ENCODE measurements around the gene TBCD.

The TBCD gene

DNA sequence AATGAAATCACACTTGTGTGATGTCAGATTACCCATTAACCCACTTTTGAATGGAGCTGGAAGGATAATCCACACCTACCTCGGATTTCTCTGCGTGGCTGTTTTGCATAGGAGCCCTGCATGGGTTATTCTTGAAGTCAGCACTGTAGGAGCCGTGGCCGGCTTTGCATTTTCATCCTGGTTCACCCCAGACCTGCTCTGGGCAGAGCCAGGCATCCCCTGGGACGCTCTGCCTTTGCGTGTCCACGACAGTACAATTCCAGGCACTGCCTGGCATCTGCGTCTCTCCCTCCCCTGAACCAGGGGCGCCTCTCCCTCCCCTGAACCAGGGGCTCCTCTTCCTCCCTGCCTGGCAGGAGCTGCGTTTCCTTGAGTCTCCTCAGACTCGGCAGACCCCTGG, 117.7 kb downstream of the TBCD start:
- no peak overlapping the region for H3K27ac ChIP-seq
- in situ Hi-C loops (cut with HindIII; ENCODE audit: low pct_ligation_motif_present, low sequenced_read_pairs): no loop called here
- H3K27me3 ChIP-seq (replicated peaks): no peaks in the 10 kb centered on the region
- H3K4me3 ChIP-seq (ENCODE audit: low read depth, low read length): no peak overlapping the region
- TF ChIP-seq, protein P1, sequence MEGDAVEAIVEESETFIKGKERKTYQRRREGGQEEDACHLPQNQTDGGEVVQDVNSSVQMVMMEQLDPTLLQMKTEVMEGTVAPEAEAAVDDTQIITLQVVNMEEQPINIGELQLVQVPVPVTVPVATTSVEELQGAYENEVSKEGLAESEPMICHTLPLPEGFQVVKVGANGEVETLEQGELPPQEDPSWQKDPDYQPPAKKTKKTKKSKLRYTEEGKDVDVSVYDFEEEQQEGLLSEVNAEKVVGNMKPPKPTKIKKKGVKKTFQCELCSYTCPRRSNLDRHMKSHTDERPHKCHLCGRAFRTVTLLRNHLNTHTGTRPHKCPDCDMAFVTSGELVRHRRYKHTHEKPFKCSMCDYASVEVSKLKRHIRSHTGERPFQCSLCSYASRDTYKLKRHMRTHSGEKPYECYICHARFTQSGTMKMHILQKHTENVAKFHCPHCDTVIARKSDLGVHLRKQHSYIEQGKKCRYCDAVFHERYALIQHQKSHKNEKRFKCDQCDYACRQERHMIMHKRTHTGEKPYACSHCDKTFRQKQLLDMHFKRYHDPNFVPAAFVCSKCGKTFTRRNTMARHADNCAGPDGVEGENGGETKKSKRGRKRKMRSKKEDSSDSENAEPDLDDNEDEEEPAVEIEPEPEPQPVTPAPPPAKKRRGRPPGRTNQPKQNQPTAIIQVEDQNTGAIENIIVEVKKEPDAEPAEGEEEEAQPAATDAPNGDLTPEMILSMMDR (IDR thresholded peaks at IDR 0.05; ENCODE audit: low read depth, low read length, missing control alignments): no peak
- H3K36me3 ChIP-seq (replicated peaks): peaks cover 7% of the 10 kb centered on the region
- no peak for DNase-seq

DNA sequence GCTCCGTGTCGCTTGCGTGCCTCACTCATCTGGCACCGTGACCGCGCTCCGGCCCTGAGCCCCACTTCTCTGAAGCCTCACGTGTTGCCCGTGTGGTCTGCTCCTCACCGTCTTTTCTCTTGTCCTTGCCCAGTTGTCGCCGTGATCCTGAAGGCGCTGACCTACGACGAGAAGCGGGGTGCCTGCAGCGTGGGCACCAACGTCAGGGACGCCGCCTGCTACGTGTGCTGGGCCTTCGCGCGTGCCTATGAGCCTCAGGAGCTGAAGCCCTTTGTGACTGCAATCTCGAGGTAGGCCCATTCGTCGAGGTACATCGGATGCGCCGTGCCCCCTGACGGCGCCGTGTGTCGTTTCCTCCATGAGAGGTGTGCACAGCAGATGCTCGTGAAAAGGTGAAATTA, 118.2 kb downstream of the TBCD start:
- peaks cover 7% of the 10 kb centered on the region for H3K36me3 ChIP-seq (replicated peaks)
- in situ Hi-C loops (cut with HindIII; ENCODE audit: low pct_ligation_motif_present, low sequenced_read_pairs): no loop called here
- H3K27me3 ChIP-seq (replicated peaks): no peaks in the 10 kb centered on the region
- no peak overlapping the region for H3K4me3 ChIP-seq (ENCODE audit: low read depth, low read length)
- no peak for DNase-seq
- H3K27ac ChIP-seq: no peak overlapping the region
- TF ChIP-seq, protein P1 (IDR thresholded peaks at IDR 0.05; ENCODE audit: low read depth, low read length, missing control alignments): no peak

DNA sequence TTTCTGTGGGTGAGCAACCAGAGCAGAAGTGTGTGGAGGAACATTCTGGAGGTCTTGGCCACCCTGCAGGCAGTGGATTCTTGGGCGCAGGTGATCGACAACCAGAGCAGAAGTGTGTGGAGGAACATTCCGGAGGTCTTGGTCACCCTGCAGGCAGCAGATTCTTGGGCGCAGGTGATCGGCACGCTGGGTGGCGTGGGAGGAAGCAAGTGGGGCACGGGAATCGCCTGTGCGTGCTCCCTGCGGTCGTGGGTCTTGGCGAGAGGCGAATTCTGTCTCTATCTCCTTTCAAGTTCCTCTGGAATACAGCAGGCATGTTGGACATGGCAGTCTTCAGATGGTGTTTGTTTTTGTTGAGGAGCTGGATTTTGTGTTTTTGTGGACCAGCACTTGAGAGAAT, 118.7 kb downstream of the TBCD start:
- TF ChIP-seq, protein P1 (IDR thresholded peaks at IDR 0.05; ENCODE audit: low read depth, low read length, missing control alignments): no peak
- Histone ChIP-seq H3K27me3 (replicated peaks) (no peaks in the 10 kb centered on the region), H3K27ac (no peak overlapping the region), H3K4me3 (ENCODE audit: low read depth, low read length) (no peak overlapping the region), H3K36me3 (replicated peaks) (peaks cover 7% of the 10 kb centered on the region)
- DNase-seq: no peak
- in situ Hi-C loops (cut with HindIII; ENCODE audit: low pct_ligation_motif_present, low sequenced_read_pairs): no loop called here

DNA sequence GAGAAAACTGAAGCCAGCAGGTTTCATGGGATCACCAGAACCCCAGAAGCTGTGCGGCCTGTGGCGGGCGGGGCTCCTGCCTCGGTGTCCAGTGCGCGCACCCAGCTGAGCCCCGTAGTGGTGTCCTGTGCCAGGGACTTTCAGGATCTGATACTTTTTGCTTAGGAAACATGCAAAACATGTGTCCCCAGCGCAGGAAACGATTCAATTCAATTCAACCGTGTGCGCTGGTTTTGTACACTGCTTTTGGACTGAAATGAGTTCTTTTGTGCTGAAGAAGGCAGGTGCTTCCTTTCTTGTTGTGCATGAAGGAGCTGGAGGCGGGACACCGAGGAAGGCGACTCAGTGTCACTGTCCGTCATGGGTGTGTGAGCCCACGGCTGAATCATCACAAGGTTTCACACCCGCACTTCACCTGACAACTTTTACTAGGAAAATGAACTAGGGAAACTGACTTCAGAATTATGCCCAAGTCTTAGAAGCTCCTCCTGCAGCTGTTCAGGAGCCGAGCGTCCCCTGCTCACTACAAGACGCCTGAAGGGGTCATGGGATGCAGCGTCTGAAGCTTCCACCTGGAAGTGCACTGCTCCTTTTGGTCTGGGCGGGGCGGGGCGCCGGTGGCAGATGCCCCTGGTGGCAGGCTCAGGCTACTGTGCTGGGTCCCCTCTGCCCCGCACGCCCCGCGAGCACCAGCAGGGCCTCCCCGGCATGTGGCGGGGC, 119.4 kb downstream of the TBCD start:
- Histone ChIP-seq H3K27me3 (replicated peaks) (no peaks in the 10 kb centered on the region), H3K36me3 (replicated peaks) (peaks cover 7% of the 10 kb centered on the region), H3K4me3 (ENCODE audit: low read depth, low read length) (no peak overlapping the region), H3K27ac (no peak overlapping the region)
- TF ChIP-seq, protein P1 (IDR thresholded peaks at IDR 0.05; ENCODE audit: low read depth, low read length, missing control alignments): no peak
- DNase-seq: no peak
- in situ Hi-C loops (cut with HindIII; ENCODE audit: low pct_ligation_motif_present, low sequenced_read_pairs): no loop called here

DNA sequence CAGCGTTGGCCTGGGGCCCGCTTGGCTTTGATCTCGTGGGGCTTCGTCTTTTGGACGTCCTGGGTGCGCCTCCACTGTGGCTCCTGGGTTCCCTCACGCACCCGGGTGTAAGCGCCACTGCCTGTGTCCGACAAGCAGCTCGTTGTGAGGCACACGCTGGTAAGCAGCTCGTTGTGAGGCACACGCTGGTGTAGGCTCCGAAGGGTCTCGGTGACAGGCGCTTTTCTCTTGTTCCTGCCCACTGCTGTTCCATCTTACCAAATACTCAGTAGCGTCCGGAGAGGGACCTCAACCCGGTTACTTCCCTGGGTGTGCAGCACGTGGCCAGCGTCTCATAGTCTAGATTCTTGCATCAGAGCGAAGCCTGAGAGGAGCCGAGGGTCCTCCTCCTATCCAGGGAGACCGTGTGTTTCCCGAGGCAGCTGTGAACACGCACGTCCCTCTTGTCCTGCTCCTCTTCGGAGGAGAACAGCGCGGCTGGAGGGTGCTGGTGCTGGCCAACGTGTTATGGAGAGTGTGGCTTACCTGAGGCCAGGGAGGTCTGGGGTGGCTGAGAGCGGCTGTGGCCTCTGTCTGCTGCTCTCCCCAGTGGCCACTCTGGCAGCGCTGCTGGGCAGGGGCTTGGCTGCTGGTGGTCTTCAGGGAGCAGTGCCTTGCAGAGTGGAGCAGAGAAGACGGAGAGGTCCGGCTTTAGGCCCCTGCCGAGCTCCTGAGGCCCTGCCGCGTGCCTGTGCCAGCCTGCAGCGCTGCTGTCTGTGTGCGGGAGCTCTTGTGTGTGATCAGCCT, 120.1 kb downstream of the TBCD start:
- H3K36me3 ChIP-seq (replicated peaks): peaks cover 7% of the 10 kb centered on the region
- H3K27me3 ChIP-seq (replicated peaks): no peaks in the 10 kb centered on the region
- in situ Hi-C loops (cut with HindIII; ENCODE audit: low pct_ligation_motif_present, low sequenced_read_pairs): no loop called here
- no peak overlapping the region for H3K27ac ChIP-seq
- no peak for DNase-seq
- H3K4me3 ChIP-seq (ENCODE audit: low read depth, low read length): no peak overlapping the region
- TF ChIP-seq, protein P1 (IDR thresholded peaks at IDR 0.05; ENCODE audit: low read depth, low read length, missing control alignments): no peak
